IMR-90 (cell line): ENCODE measurements around the gene SYNE1. TPM values are rescaled to one million over a fixed set of nuclear protein-coding genes. Genes with fewer than 3 reads are reported as not detected.
A peak's percentile ranks its signal among the peaks of the same experiment; 100 is the strongest.

ENCODE experiments used
- ATAC-seq: fragments of 200-7000 bp; cut with Tn5 transposase; 2 replicates; pipeline ENCODE4 v1.9.1; 2020; ENCODE audit warnings: low read depth, mild to moderate bottlenecking, moderate library complexity
- BruUV-seq: library from RNA; stranded (reverse); fragments of 400-500 nt; replicated peaks from 2 replicates; lab custom pipeline; 2021; lab: Mats Ljungman, UMichigan
- CTCF ChIA-PET: fragments of 300-600 bp; formaldehyde crosslinking; extraction: SDS; loops from one replicate; lab custom pipeline; 2021; ENCODE audit warnings: antibody characterized with exemption; lab: Yijun Ruan, JAX
- POLR2A ChIA-PET: fragments of 300-600 bp; sonication (Branson Sonifier 250); formaldehyde crosslinking; loops from one replicate; lab custom pipeline; 2022; ENCODE audit warnings: antibody characterized with exemption; ENCODE audit not compliant: unreplicated experiment; lab: Charles Lee
- DNase-seq: peaks from one replicate; pipeline ENCODE4 v3.0.0; 2013
- H2AFZ ChIP-seq: replicated peaks from 2 replicates; pipeline ENCODE3; 2013; ENCODE audit warnings: low read length, mild to moderate bottlenecking; ENCODE audit not compliant: poor library complexity
- H2AK5ac ChIP-seq: 2 replicates; pipeline ENCODE4 v1.6.1; 2013; ENCODE audit warnings: low read depth, low read length, inconsistent platforms
- H2AK9ac ChIP-seq: replicated peaks from 2 replicates; pipeline ENCODE3; 2013; ENCODE audit warnings: mild to moderate bottlenecking, low read depth, low read length, moderate library complexity; ENCODE audit not compliant: poor library complexity
- H2BK120ac ChIP-seq: 2 replicates; pipeline ENCODE4 v1.6.1; 2013; ENCODE audit warnings: low read depth, low read length, inconsistent platforms
- H2BK15ac ChIP-seq: 3 replicates; pipeline ENCODE4 v1.6.1; 2013; ENCODE audit warnings: low read depth, low read length, inconsistent platforms
- H2BK20ac ChIP-seq: 2 replicates; pipeline ENCODE4 v1.6.1; 2013; ENCODE audit warnings: low read depth, mild to moderate bottlenecking, inconsistent platforms, low read length, moderate library complexity
- H2BK5ac ChIP-seq: 2 replicates; pipeline ENCODE4 v1.6.1; 2013; ENCODE audit warnings: mild to moderate bottlenecking, low read depth, low read length, inconsistent platforms; ENCODE audit not compliant: poor library complexity, severe bottlenecking
- H3K14ac ChIP-seq: replicated peaks from 2 replicates; pipeline ENCODE4 v1.6.1; 2013; ENCODE audit warnings: low read depth, low read length, inconsistent platforms
- H3K18ac ChIP-seq: 2 replicates; pipeline ENCODE4 v1.6.1; 2013; ENCODE audit warnings: low read depth, low read length, control low read depth
- H3K23ac ChIP-seq: 2 replicates; pipeline ENCODE4 v1.6.1; 2013; ENCODE audit warnings: low read depth, low read length, inconsistent platforms
- H3K27ac ChIP-seq: 2 replicates; pipeline ENCODE4 v1.5.1; 2013; ENCODE audit warnings: mild to moderate bottlenecking, control low read depth, low read length; ENCODE audit not compliant: insufficient read depth
- H3K27me3 ChIP-seq: 2 replicates; pipeline ENCODE4 v1.6.1; 2013; ENCODE audit warnings: low read length; ENCODE audit not compliant: control insufficient read depth, insufficient read depth
- H3K36me3 ChIP-seq: 2 replicates; pipeline ENCODE4 v1.6.1; 2013; ENCODE audit warnings: low read length, mixed read lengths; ENCODE audit not compliant: control insufficient read depth, insufficient read depth
- H3K4ac ChIP-seq: 2 replicates; pipeline ENCODE4 v1.6.1; 2013; ENCODE audit warnings: low read depth, low read length, inconsistent platforms
- H3K4me1 ChIP-seq: 2 replicates; pipeline ENCODE4 v1.6.1; 2013; ENCODE audit warnings: low read length, mixed read lengths; ENCODE audit not compliant: control insufficient read depth, insufficient read depth
- H3K4me2 ChIP-seq: 2 replicates; pipeline ENCODE4 v1.6.1; 2013; ENCODE audit warnings: low read depth, mild to moderate bottlenecking, control low read depth, low read length, moderate library complexity
- H3K4me3 ChIP-seq: 2 replicates; pipeline ENCODE4 v1.5.1; 2013; ENCODE audit warnings: low read depth, mild to moderate bottlenecking, control low read depth, low read length, moderate library complexity; ENCODE audit not compliant: insufficient read depth
- H3K56ac ChIP-seq: 2 replicates; pipeline ENCODE4 v1.6.1; 2013; ENCODE audit warnings: low read length, inconsistent platforms; ENCODE audit not compliant: insufficient read depth; ENCODE audit errors: extremely low read depth
- H3K79me1 ChIP-seq, 2 experiments: 2 replicates each; pipeline ENCODE4 v1.6.1; 2013; ENCODE audit warnings: low read length in 2 of 2, inconsistent platforms in 1 of 2, low read depth in 1 of 2
- H3K9ac ChIP-seq: 2 replicates; pipeline ENCODE4 v1.6.1; 2013; ENCODE audit warnings: low read depth, low read length, control low read depth
- H3K9me1 ChIP-seq: 2 replicates; pipeline ENCODE4 v1.6.1; 2013; ENCODE audit warnings: low read length, inconsistent platforms; ENCODE audit not compliant: insufficient read depth
- H3K9me3 ChIP-seq: 2 replicates; pipeline ENCODE4 v1.6.1; 2013; ENCODE audit warnings: low read length; ENCODE audit not compliant: control insufficient read depth, insufficient read depth
- H4K20me1 ChIP-seq: 2 replicates; pipeline ENCODE4 v1.6.1; 2013; ENCODE audit warnings: low read length, inconsistent platforms; ENCODE audit not compliant: insufficient read depth
- H4K5ac ChIP-seq: 2 replicates; pipeline ENCODE4 v1.6.1; 2013; ENCODE audit warnings: mild to moderate bottlenecking, low read depth, low read length, control low read depth
- H4K8ac ChIP-seq, 2 experiments: 2 replicates each; pipeline ENCODE4 v1.6.1; 2013; ENCODE audit warnings: low read depth in 2 of 2, low read length in 2 of 2, control low read depth in 1 of 2, inconsistent platforms in 1 of 2
- H4K91ac ChIP-seq: 2 replicates; pipeline ENCODE4 v1.6.1; 2013; ENCODE audit warnings: low read depth, low read length, inconsistent platforms; ENCODE audit not compliant: insufficient read depth
- BHLHE40 ChIP-seq: fragments of 150-350 bp; IDR thresholded peaks from 2 replicates; pipeline ENCODE4 v1.6.1; 2016; ENCODE audit warnings: mild to moderate bottlenecking, low read depth, low read length
- CEBPB ChIP-seq: IDR thresholded peaks from 2 replicates; pipeline ENCODE4 v1.6.1; 2012; ENCODE audit warnings: low read depth, low read length, improper control_type of control experiment
- CHD1 ChIP-seq: IDR thresholded peaks from 2 replicates; pipeline ENCODE4 v1.6.1; 2012; ENCODE audit warnings: low read depth, low read length, improper control_type of control experiment
- CTCF ChIP-seq: conservative IDR thresholded peaks from 2 replicates; pipeline ENCODE4 v1.5.1; 2012; ENCODE audit warnings: mild to moderate bottlenecking, low read depth, low read length, improper control_type of control experiment
- FOS ChIP-seq: fragments of 150-350 bp; IDR thresholded peaks from 2 replicates; pipeline ENCODE4 v1.6.1; 2016; ENCODE audit warnings: low read depth, low read length
- MAZ ChIP-seq: IDR thresholded peaks from 2 replicates; pipeline ENCODE4 v1.6.1; 2012; ENCODE audit warnings: low read depth, mild to moderate bottlenecking, low read length, improper control_type of control experiment, moderate library complexity, borderline replicate concordance
- MXI1 ChIP-seq: IDR thresholded peaks from 2 replicates; pipeline ENCODE4 v1.6.1; 2012; ENCODE audit warnings: low read depth, mild to moderate bottlenecking, low read length, moderate library complexity, borderline replicate concordance
- POLR2A ChIP-seq: IDR thresholded peaks from 2 replicates; pipeline ENCODE4 v1.6.1; 2012; ENCODE audit warnings: mild to moderate bottlenecking, low read depth, low read length
- RCOR1 ChIP-seq: IDR thresholded peaks from 2 replicates; pipeline ENCODE4 v1.6.1; 2012; ENCODE audit warnings: mild to moderate bottlenecking, low read length, improper control_type of control experiment; ENCODE audit not compliant: insufficient replicate concordance
- WGBS, 2 experiments: methylation state at CpG; one replicate each; pipeline versions ENCODE4 v1.1.5 to v1.1.7; 2013; ENCODE audit warnings: missing lambda C conversion rate in 2 of 2; ENCODE audit not compliant: insufficient read length in 1 of 2; ENCODE audit errors: extremely low coverage in 2 of 2; 5-methylcytosine and 5-hydroxymethylcytosine counted together
- dilution Hi-C: fragments of 300-500 bp; cut with HindIII; formaldehyde crosslinking; loops from one replicate; pipeline ENCODE4 v1.14.3; 2018; ENCODE audit warnings: low sequenced_read_pairs; ENCODE audit not compliant: unreplicated experiment
- in situ Hi-C: fragments of 300-500 bp; cut with MboI; formaldehyde crosslinking; loops from 3 replicates; pipeline ENCODE4 v1.14.3; 2019; ENCODE audit warnings: low sequenced_read_pairs, inconsistent platforms, mixed read lengths
- intact Hi-C: fragments of 100-400 bp; cut with micrococcal nuclease; formaldehyde crosslinking; loops from 2 replicates; pipeline ENCODE4 v1.10.0; 2022
- polyA plus RNA-seq, 3 experiments: library from polyadenylated mRNA; depleted of rRNA; stranded (reverse); fragments of >200 nt; gene quantifications; 2 replicates each; pipeline ENCODE4 v1.2.3, GENCODE V29; 2012; ENCODE audit warnings: low replicate concordance in 1 of 3
- total RNA-seq: library from RNA; depleted of rRNA; stranded (reverse); fragments of >200 nt; gene quantifications from 2 replicates; pipeline ENCODE4 v1.2.3, GENCODE V29; 2012

SYNE1 gene
- total and polyA plus RNA-seq, 2 of the 4 experiments (the other 2 are of a cell fraction) = 34.1 to 159 TPM

- H3K4me1 ChIP-seq = peaks cover 4% of the 10 kb centered on the region
- no peak overlapping the region for H3K4me2 ChIP-seq
- no peak overlapping the region for H3K18ac ChIP-seq
- H2AK9ac ChIP-seq = no peak overlapping the region
- H3K9me1 ChIP-seq = peaks cover under 1% of the 10 kb centered on the region; the same call in 1 of the 2 replicates
- H2BK120ac ChIP-seq = no peak overlapping the region
- in situ Hi-C loops (no loop called here), intact Hi-C loops (no loop called here), dilution Hi-C loops (no loop called here)
- no peak overlapping the region for H2BK15ac ChIP-seq
- peaks cover 22% of the 10 kb centered on the region for H3K36me3 ChIP-seq
- no peak overlapping the region for H4K8ac ChIP-seq
- no peak overlapping the region for H3K14ac ChIP-seq
- CTCF ChIA-PET = no interaction called here
- H3K9ac ChIP-seq = no peak overlapping the region
- BruUV-seq = no TSS peak
- H2AFZ ChIP-seq = no peak overlapping the region
- no peaks in the 10 kb centered on the region for H4K20me1 ChIP-seq
- H3K27ac ChIP-seq = no peak overlapping the region
- no peaks in the 10 kb centered on the region for H3K9me3 ChIP-seq
- TF ChIP-seq FOS = peak; percentile 91
- TF ChIP-seq MXI1 = no peak
- peak; percentile 61 for TF ChIP-seq BHLHE40
- peak; percentile 73; the same call in 1 of the 2 replicates for TF ChIP-seq CEBPB
- no peak for TF ChIP-seq POLR2A
- TF ChIP-seq CTCF = no peak
- TF ChIP-seq CHD1 = no peak
- TF ChIP-seq MAZ = 0 out of 2 replicates have a peak, but pooled peaks have one; percentile 25
- TF ChIP-seq RCOR1 = peak; percentile 40
- no peaks in the 10 kb centered on the region for H3K27me3 ChIP-seq
- H4K5ac ChIP-seq = no peak overlapping the region
- H3K56ac ChIP-seq = no peak overlapping the region
- ATAC-seq (peak; percentile 75), DNase-seq (peak; percentile 99)
- no peak overlapping the region for H3K4me3 ChIP-seq
- no peak overlapping the region for H2BK5ac ChIP-seq
- H3K79me1 ChIP-seq = peaks cover 2 to 17% of the 10 kb centered on the region in 2 experiments; a peak in 3 of 4 replicates
- WGBS, 2 experiments = 80% methylated on average over 1 of the region's 3 CpGs; no CpG with 5 or more reads in 1 of the 2 experiments
- POLR2A ChIA-PET = no interaction called here
- H2AK5ac ChIP-seq = no peak overlapping the region
- H2BK20ac ChIP-seq = no peak overlapping the region
- H3K4ac ChIP-seq = no peak overlapping the region
- no peak overlapping the region for H4K91ac ChIP-seq
- no peak overlapping the region for H3K23ac ChIP-seq
These were observed 341.8 kb downstream of the SYNE1 start for GRCh38 chr6:152295346-152295745.
